Ovary (tissue), 3 donors: Measurements from ENCODE around the gene DNAAF5.

Experiments used
- EP300 ChIP-seq: sonication (generic); formaldehyde crosslinking; IDR thresholded peaks from one replicate; pipeline ENCODE4 v1.6.1; 2017; ENCODE audit warnings: antibody characterized with exemption
- POLR2A ChIP-seq: fragments of 450-650 bp; IDR thresholded peaks from one replicate; pipeline ENCODE4 v1.6.1; 2017; ENCODE audit warnings: antibody characterized with exemption, mild to moderate bottlenecking, moderate library complexity
- TF ChIP-seq, protein P1 (sequence below), 3 donors: fragments of 450-650 bp in 2 of 3; fragments of 200-600 bp in 1 of 3; IDR thresholded peaks; one replicate each; pipeline versions ENCODE4 v1.5.1 to v1.8.0; 2016 to 2022; ENCODE audit warnings: antibody characterized with exemption in 3 of 3, mild to moderate bottlenecking in 1 of 3
- donor health status: DM: no; HTN: no; CAD: no.

DNA sequence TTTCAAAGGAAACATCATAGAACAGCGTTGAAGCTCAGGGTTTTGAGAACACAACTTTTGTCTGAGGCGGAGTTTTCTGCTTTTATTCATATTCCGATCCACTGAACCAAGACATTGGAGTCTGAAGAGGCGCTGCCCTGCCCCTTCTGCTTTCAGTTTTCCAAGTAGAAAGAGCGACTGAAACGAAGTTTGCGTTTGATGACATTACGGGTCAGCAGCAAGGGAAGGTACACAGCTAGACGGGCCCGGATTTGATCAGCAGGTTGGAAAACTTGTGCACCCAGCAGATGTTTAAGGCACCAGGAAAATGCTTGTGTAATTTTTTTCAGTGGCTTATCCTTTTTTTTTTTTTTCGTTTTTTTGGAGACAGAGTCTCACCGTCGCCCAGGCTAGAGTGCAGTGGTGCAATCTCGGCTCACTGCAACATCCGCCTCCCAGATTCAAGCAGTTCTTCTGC is 106.5 kb downstream of the DNAAF5 start:
- TF ChIP-seq, protein P1, sequence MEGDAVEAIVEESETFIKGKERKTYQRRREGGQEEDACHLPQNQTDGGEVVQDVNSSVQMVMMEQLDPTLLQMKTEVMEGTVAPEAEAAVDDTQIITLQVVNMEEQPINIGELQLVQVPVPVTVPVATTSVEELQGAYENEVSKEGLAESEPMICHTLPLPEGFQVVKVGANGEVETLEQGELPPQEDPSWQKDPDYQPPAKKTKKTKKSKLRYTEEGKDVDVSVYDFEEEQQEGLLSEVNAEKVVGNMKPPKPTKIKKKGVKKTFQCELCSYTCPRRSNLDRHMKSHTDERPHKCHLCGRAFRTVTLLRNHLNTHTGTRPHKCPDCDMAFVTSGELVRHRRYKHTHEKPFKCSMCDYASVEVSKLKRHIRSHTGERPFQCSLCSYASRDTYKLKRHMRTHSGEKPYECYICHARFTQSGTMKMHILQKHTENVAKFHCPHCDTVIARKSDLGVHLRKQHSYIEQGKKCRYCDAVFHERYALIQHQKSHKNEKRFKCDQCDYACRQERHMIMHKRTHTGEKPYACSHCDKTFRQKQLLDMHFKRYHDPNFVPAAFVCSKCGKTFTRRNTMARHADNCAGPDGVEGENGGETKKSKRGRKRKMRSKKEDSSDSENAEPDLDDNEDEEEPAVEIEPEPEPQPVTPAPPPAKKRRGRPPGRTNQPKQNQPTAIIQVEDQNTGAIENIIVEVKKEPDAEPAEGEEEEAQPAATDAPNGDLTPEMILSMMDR (IDR thresholded peaks at IDR 0.05): no peak
- TF ChIP-seq EP300 (no peak), POLR2A (no peak)
